Measurements from ENCODE around the gene LRRC56. TPM values are rescaled to one million over a fixed set of nuclear protein-coding genes. Genes with fewer than 3 reads are reported as not detected.

The LRRC56 gene
- polyA plus RNA-seq, 1 donor: 2.4 TPM

GRCh38 chr11:501683-502287, 35.5 kb upstream of the LRRC56 start:
- Histone ChIP-seq H3K27ac (ENCODE audit: low read length) (no peak overlapping the region), H3K4me3 (ENCODE audit: low read length) (no peak overlapping the region), H3K27me3 (ENCODE audit: control insufficient read depth, insufficient read depth, low read length) (no peaks in the 10 kb centered on the region), H3K36me3 (ENCODE audit: control insufficient read depth, insufficient read depth, low read length) (peaks cover 55% of the 10 kb centered on the region), H3K9me3 (ENCODE audit: control insufficient read depth, low read depth, low read length) (peaks cover 4% of the 10 kb centered on the region), H3K4me1 (ENCODE audit: control insufficient read depth, insufficient read depth, low read length) (peaks cover 18% of the 10 kb centered on the region)
- no CpG with 5 or more reads among the region's 19 CpGs for WGBS (ENCODE audit: insufficient coverage, low lambda C conversion rate)
- DNase-seq: no peak

DNA sequence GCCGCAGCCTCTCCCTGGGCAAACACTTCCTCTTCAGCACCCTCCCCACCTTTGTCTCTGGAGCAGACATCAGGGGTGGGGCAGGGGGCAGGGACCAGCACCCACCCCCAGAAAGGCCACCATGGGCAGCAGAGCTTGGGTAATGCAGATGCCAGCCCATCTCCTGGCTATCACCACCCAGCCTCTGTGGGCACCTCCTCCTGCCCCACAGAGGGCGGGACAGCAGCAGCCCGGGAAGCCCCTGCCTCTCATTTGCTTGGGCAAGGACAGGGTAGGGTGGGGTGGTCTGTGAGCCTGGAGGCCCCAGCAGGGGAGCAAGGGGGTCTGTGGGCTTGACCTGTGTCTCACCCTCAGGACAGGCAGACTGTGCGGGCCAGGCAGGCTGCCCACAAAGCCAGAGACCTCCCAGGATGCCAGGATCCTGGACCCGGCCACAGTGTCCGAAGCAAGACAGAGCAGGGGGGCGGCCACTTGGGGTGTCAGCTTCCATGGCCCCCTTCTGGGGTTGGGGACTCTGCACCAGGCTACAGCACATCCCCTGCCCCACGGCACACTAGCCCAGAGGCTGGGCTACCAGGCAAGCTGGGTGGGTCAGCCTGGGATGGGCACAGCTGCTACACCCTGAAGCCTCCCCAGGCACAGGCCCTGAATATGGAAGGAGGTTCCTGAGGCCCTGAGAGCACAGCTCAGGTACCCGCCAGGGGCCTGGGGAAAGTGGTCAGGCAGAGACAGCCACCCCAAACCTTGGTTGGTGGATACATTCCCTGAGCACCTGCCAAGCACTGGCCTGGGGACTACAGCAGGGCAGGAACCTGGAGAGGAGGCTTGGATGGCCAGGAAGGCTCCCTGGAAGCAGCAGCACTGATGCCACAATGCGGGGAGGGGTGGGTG, 34.8 kb upstream of the LRRC56 start:
- H3K4me3 ChIP-seq (ENCODE audit: low read length): no peak overlapping the region
- H3K36me3 ChIP-seq (ENCODE audit: control insufficient read depth, insufficient read depth, low read length): peaks cover 48% of the 10 kb centered on the region
- WGBS (ENCODE audit: insufficient coverage, low lambda C conversion rate): no CpG with 5 or more reads among the region's 10 CpGs
- no peak for DNase-seq
- no peak overlapping the region for H3K27ac ChIP-seq (ENCODE audit: low read length)
- H3K27me3 ChIP-seq (ENCODE audit: control insufficient read depth, insufficient read depth, low read length): no peaks in the 10 kb centered on the region
- H3K4me1 ChIP-seq (ENCODE audit: control insufficient read depth, insufficient read depth, low read length): peaks cover 18% of the 10 kb centered on the region
- peaks cover 5% of the 10 kb centered on the region for H3K9me3 ChIP-seq (ENCODE audit: control insufficient read depth, low read depth, low read length)

- no peak for DNase-seq
- Histone ChIP-seq H3K4me1 (ENCODE audit: control insufficient read depth, insufficient read depth, low read length) (peaks cover 20% of the 10 kb centered on the region), H3K9me3 (ENCODE audit: control insufficient read depth, low read depth, low read length) (peaks cover 3% of the 10 kb centered on the region), H3K4me3 (ENCODE audit: low read length) (no peak overlapping the region), H3K27me3 (ENCODE audit: control insufficient read depth, insufficient read depth, low read length) (no peaks in the 10 kb centered on the region), H3K27ac (ENCODE audit: low read length) (no peak overlapping the region), H3K36me3 (ENCODE audit: control insufficient read depth, insufficient read depth, low read length) (peaks cover 40% of the 10 kb centered on the region)
- WGBS (ENCODE audit: insufficient coverage, low lambda C conversion rate): no CpG with 5 or more reads among the region's 24 CpGs
Observed at GRCh38 chr11:503179-503981, 33.9 kb upstream of the LRRC56 start.

- DNase-seq: peak; percentile 28 to 48
- H3K36me3 ChIP-seq (ENCODE audit: control insufficient read depth, insufficient read depth, low read length): peaks cover 34% of the 10 kb centered on the region
- H3K4me1 ChIP-seq (ENCODE audit: control insufficient read depth, insufficient read depth, low read length): peaks cover 20% of the 10 kb centered on the region
- peaks cover 3% of the 10 kb centered on the region for H3K9me3 ChIP-seq (ENCODE audit: control insufficient read depth, low read depth, low read length)
- WGBS (ENCODE audit: insufficient coverage, low lambda C conversion rate): 32% methylated on average over 5 of the region's 72 CpGs
- no peaks in the 10 kb centered on the region for H3K27me3 ChIP-seq (ENCODE audit: control insufficient read depth, insufficient read depth, low read length)
- H3K4me3 ChIP-seq (ENCODE audit: low read length): peak overlapping the region; percentile 47
- H3K27ac ChIP-seq (ENCODE audit: low read length): no peak overlapping the region
Observed at GRCh38 chr11:504053-504993, 33.0 kb upstream of the LRRC56 start.

- H3K36me3 ChIP-seq (ENCODE audit: control insufficient read depth, insufficient read depth, low read length): peaks cover 31% of the 10 kb centered on the region
- H3K4me3 ChIP-seq (ENCODE audit: low read length): peak overlapping the region; percentile 47
- WGBS (ENCODE audit: insufficient coverage, low lambda C conversion rate): 89% methylated on average over 5 of the region's 7 CpGs
- no peak for DNase-seq
- peaks cover 20% of the 10 kb centered on the region for H3K4me1 ChIP-seq (ENCODE audit: control insufficient read depth, insufficient read depth, low read length)
- H3K27me3 ChIP-seq (ENCODE audit: control insufficient read depth, insufficient read depth, low read length): no peaks in the 10 kb centered on the region
- H3K9me3 ChIP-seq (ENCODE audit: control insufficient read depth, low read depth, low read length): peaks cover 3% of the 10 kb centered on the region
- no peak overlapping the region for H3K27ac ChIP-seq (ENCODE audit: low read length)
Observed at GRCh38 chr11:504994-505344, 32.4 kb upstream of the LRRC56 start.

GRCh38 chr11:506238-506994, 30.9 kb upstream of the LRRC56 start:
- H3K27me3 ChIP-seq (ENCODE audit: control insufficient read depth, insufficient read depth, low read length): no peaks in the 10 kb centered on the region
- H3K4me3 ChIP-seq (ENCODE audit: low read length): peak overlapping the region; percentile 87
- peak overlapping the region; percentile 100 for H3K27ac ChIP-seq (ENCODE audit: low read length)
- peak; percentile 98 to 99 for DNase-seq
- peaks cover 20% of the 10 kb centered on the region for H3K4me1 ChIP-seq (ENCODE audit: control insufficient read depth, insufficient read depth, low read length)
- H3K36me3 ChIP-seq (ENCODE audit: control insufficient read depth, insufficient read depth, low read length): peaks cover 22% of the 10 kb centered on the region
- no CpG with 5 or more reads among the region's 71 CpGs for WGBS (ENCODE audit: insufficient coverage, low lambda C conversion rate)
- H3K9me3 ChIP-seq (ENCODE audit: control insufficient read depth, low read depth, low read length): peaks cover 3% of the 10 kb centered on the region

GRCh38 chr11:506995-507726, 30.2 kb upstream of the LRRC56 start, which contains the start of gene RNH1:
Gene RNH1, minus strand, starts transcription at chr11:507242. Its CDS starts 5,080 bp downstream, at chr11:502162.
- peaks cover 18% of the 10 kb centered on the region for H3K36me3 ChIP-seq (ENCODE audit: control insufficient read depth, insufficient read depth, low read length)
- H3K27ac ChIP-seq (ENCODE audit: low read length): peak within 1 kb of the TSS; percentile 100
- peak within 1 kb of the TSS; percentile 87 for H3K4me3 ChIP-seq (ENCODE audit: low read length)
- WGBS (ENCODE audit: insufficient coverage, low lambda C conversion rate): no CpG with 5 or more reads among the region's 93 CpGs
- peaks cover 20% of the 10 kb centered on the region for H3K4me1 ChIP-seq (ENCODE audit: control insufficient read depth, insufficient read depth, low read length)
- no peaks in the 10 kb centered on the region for H3K27me3 ChIP-seq (ENCODE audit: control insufficient read depth, insufficient read depth, low read length)
- H3K9me3 ChIP-seq (ENCODE audit: control insufficient read depth, low read depth, low read length): peaks cover 3% of the 10 kb centered on the region
- DNase-seq: peak; percentile 92 to 93

- peaks cover 14% of the 10 kb centered on the region for H3K36me3 ChIP-seq (ENCODE audit: control insufficient read depth, insufficient read depth, low read length)
- H3K27ac ChIP-seq (ENCODE audit: low read length): no peak overlapping the region
- peak overlapping the region; percentile 51 for H3K4me3 ChIP-seq (ENCODE audit: low read length)
- peaks cover 3% of the 10 kb centered on the region for H3K9me3 ChIP-seq (ENCODE audit: control insufficient read depth, low read depth, low read length)
- WGBS (ENCODE audit: insufficient coverage, low lambda C conversion rate): 100% methylated on average over 2 of the region's 45 CpGs
- no peak for DNase-seq
- H3K27me3 ChIP-seq (ENCODE audit: control insufficient read depth, insufficient read depth, low read length): no peaks in the 10 kb centered on the region
- H3K4me1 ChIP-seq (ENCODE audit: control insufficient read depth, insufficient read depth, low read length): peaks cover 20% of the 10 kb centered on the region
Observed at GRCh38 chr11:507727-508515, 29.4 kb upstream of the LRRC56 start.

All from large intestine (tissue), 3 donors.